ENCODE measurements around the gene PTDSS2.
A peak's percentile ranks its signal among the peaks of the same experiment; 100 is the strongest.
"Not testable (repeated sequence)": the region's sequence is repeated elsewhere in the genome, so short reads cannot be mapped to it uniquely, and the experiment has no call there.

PTDSS2 gene

GRCh38 chr11:465896-466530, 15.9 kb downstream of the PTDSS2 start:
- no peak overlapping the region for H3K4me3 ChIP-seq (ENCODE audit: insufficient read depth in 1 of 2, low read depth in 1 of 2, low read length in 2 of 2)
- H3K79me1 ChIP-seq (replicated peaks; ENCODE audit: low read length, poor library complexity, severe bottlenecking): peaks cover 26% of the 10 kb centered on the region
- H2BK15ac ChIP-seq (ENCODE audit: low read depth, poor library complexity, severe bottlenecking): no peak overlapping the region
- no peak overlapping the region for H3K27ac ChIP-seq (ENCODE audit: low read length, poor library complexity, severe bottlenecking)
- H2AFZ ChIP-seq (ENCODE audit: low read depth, low read length): no peak overlapping the region
- no peak overlapping the region for H2BK12ac ChIP-seq (ENCODE audit: low read length in 2 of 2)
- no peak overlapping the region for H2BK120ac ChIP-seq (ENCODE audit: low read depth, low read length)
- H4K8ac ChIP-seq (ENCODE audit: low read length): no peak overlapping the region
- no peaks in the 10 kb centered on the region for H3K27me3 ChIP-seq (ENCODE audit: control insufficient read depth in 1 of 2, insufficient read depth in 1 of 2, low read length in 2 of 2)
- H3K36me3 ChIP-seq (ENCODE audit: control insufficient read depth in 1 of 2, insufficient read depth in 2 of 2, low read depth in 1 of 2, low read length in 2 of 2): peaks cover 19 to 28% of the 10 kb centered on the region in 2 experiments
- H3K23ac ChIP-seq (ENCODE audit: low read length in 2 of 2): no peak overlapping the region
- H3K4me2 ChIP-seq (ENCODE audit: low read length, poor library complexity, severe bottlenecking): no peak overlapping the region
- no peaks in the 10 kb centered on the region for H3K9me3 ChIP-seq (ENCODE audit: control insufficient read depth, low read length)
- H3K4ac ChIP-seq (ENCODE audit: low read depth in 1 of 2, low read length in 2 of 2): no peak overlapping the region
- no peak overlapping the region for H4K91ac ChIP-seq (ENCODE audit: low read length)
- no peak for DNase-seq
- no peak overlapping the region for H3K18ac ChIP-seq (ENCODE audit: low read depth in 1 of 2, low read length in 2 of 2)
- peaks cover 22% of the 10 kb centered on the region for H3K4me1 ChIP-seq (ENCODE audit: control insufficient read depth, insufficient read depth, low read depth, low read length)
- H2AK5ac ChIP-seq (ENCODE audit: low read length, severe bottlenecking): no peak overlapping the region
- no peak overlapping the region for H3K14ac ChIP-seq (ENCODE audit: low read length in 2 of 2)
- WGBS: 98% methylated on average over 8 of the region's 9 CpGs
- no peak overlapping the region for H3K9ac ChIP-seq (ENCODE audit: low read length)
- H2BK5ac ChIP-seq (ENCODE audit: low read depth, low read length, poor library complexity, severe bottlenecking): no peak overlapping the region

- Histone ChIP-seq H3K14ac (ENCODE audit: low read length in 2 of 2) (no peak overlapping the region), H2AFZ (ENCODE audit: low read depth, low read length) (no peak overlapping the region), H3K36me3 (ENCODE audit: control insufficient read depth in 1 of 2, insufficient read depth in 2 of 2, low read depth in 1 of 2, low read length in 2 of 2) (peaks cover 6 to 25% of the 10 kb centered on the region in 2 experiments), H4K91ac (ENCODE audit: low read length) (peak overlapping the region; percentile 80), H4K8ac (ENCODE audit: low read length) (no peak overlapping the region), H3K79me1 (replicated peaks; ENCODE audit: low read length, poor library complexity, severe bottlenecking) (peaks cover 29% of the 10 kb centered on the region), H3K23ac (ENCODE audit: low read length in 2 of 2) (no peak overlapping the region), H3K4me3 (ENCODE audit: insufficient read depth in 1 of 2, low read depth in 1 of 2, low read length in 2 of 2) (no peak overlapping the region), H2AK5ac (ENCODE audit: low read length, severe bottlenecking) (no peak overlapping the region), H3K27me3 (ENCODE audit: control insufficient read depth in 1 of 2, insufficient read depth in 1 of 2, low read length in 2 of 2) (no peaks in the 10 kb centered on the region), H3K4me2 (ENCODE audit: low read length, poor library complexity, severe bottlenecking) (no peak overlapping the region), H2BK120ac (ENCODE audit: low read depth, low read length) (no peak overlapping the region), H3K9ac (ENCODE audit: low read length) (no peak overlapping the region), H2BK12ac (ENCODE audit: low read length in 2 of 2) (no peak overlapping the region), H3K4me1 (ENCODE audit: control insufficient read depth, insufficient read depth, low read depth, low read length) (peaks cover 13% of the 10 kb centered on the region), H3K27ac (ENCODE audit: low read length, poor library complexity, severe bottlenecking) (no peak overlapping the region), H2BK5ac (ENCODE audit: low read depth, low read length, poor library complexity, severe bottlenecking) (no peak overlapping the region), H3K18ac (ENCODE audit: low read depth in 1 of 2, low read length in 2 of 2) (no peak overlapping the region), H3K9me3 (ENCODE audit: control insufficient read depth, low read length) (no peaks in the 10 kb centered on the region), H2BK15ac (ENCODE audit: low read depth, poor library complexity, severe bottlenecking) (no peak overlapping the region), H3K4ac (ENCODE audit: low read depth in 1 of 2, low read length in 2 of 2) (no peak overlapping the region)
- 96% methylated on average over 10 of the region's 12 CpGs for WGBS
- DNase-seq: no peak
These were observed 18.0 kb downstream of the PTDSS2 start for GRCh38 chr11:468036-468435.

GRCh38 chr11:468493-468892, 18.4 kb downstream of the PTDSS2 start:
- no peak overlapping the region for H3K27ac ChIP-seq (ENCODE audit: low read length, poor library complexity, severe bottlenecking)
- H2AFZ ChIP-seq (ENCODE audit: low read depth, low read length): no peak overlapping the region
- peak overlapping the region; percentile 9 to 71 for H3K18ac ChIP-seq (ENCODE audit: low read depth in 1 of 2, low read length in 2 of 2)
- H2BK120ac ChIP-seq (ENCODE audit: low read depth, low read length): peak overlapping the region; percentile 95
- peaks cover 13% of the 10 kb centered on the region for H3K4me1 ChIP-seq (ENCODE audit: control insufficient read depth, insufficient read depth, low read depth, low read length)
- DNase-seq: no peak
- H3K14ac ChIP-seq (ENCODE audit: low read length in 2 of 2): no peak overlapping the region
- H2BK12ac ChIP-seq (ENCODE audit: low read length in 2 of 2): peak overlapping the region in 1 of 2 experiments; percentile 33
- H3K4me3 ChIP-seq (ENCODE audit: insufficient read depth in 1 of 2, low read depth in 1 of 2, low read length in 2 of 2): no peak overlapping the region
- peaks cover 31% of the 10 kb centered on the region for H3K79me1 ChIP-seq (replicated peaks; ENCODE audit: low read length, poor library complexity, severe bottlenecking)
- H3K9ac ChIP-seq (ENCODE audit: low read length): peak overlapping the region; percentile 89
- H2AK5ac ChIP-seq (ENCODE audit: low read length, severe bottlenecking): peak overlapping the region; percentile 27
- peak overlapping the region in 1 of 2 experiments; percentile 54 for H3K4ac ChIP-seq (ENCODE audit: low read depth in 1 of 2, low read length in 2 of 2)
- H4K91ac ChIP-seq (ENCODE audit: low read length): peak overlapping the region; percentile 80
- H3K4me2 ChIP-seq (ENCODE audit: low read length, poor library complexity, severe bottlenecking): no peak overlapping the region
- peak overlapping the region; percentile 68 for H2BK15ac ChIP-seq (ENCODE audit: low read depth, poor library complexity, severe bottlenecking)
- H3K23ac ChIP-seq (ENCODE audit: low read length in 2 of 2): no peak overlapping the region
- no peaks in the 10 kb centered on the region for H3K9me3 ChIP-seq (ENCODE audit: control insufficient read depth, low read length)
- H3K36me3 ChIP-seq (ENCODE audit: control insufficient read depth in 1 of 2, insufficient read depth in 2 of 2, low read depth in 1 of 2, low read length in 2 of 2): peaks cover 6 to 29% of the 10 kb centered on the region in 2 experiments
- H3K27me3 ChIP-seq (ENCODE audit: control insufficient read depth in 1 of 2, insufficient read depth in 1 of 2, low read length in 2 of 2): no peaks in the 10 kb centered on the region
- 94% methylated on average over 6 of the region's 6 CpGs for WGBS
- peak overlapping the region; percentile 45 for H4K8ac ChIP-seq (ENCODE audit: low read length)
- no peak overlapping the region for H2BK5ac ChIP-seq (ENCODE audit: low read depth, low read length, poor library complexity, severe bottlenecking)

GRCh38 chr11:469026-469683, 19.1 kb downstream of the PTDSS2 start:
- H3K36me3 ChIP-seq (ENCODE audit: control insufficient read depth in 1 of 2, insufficient read depth in 2 of 2, low read depth in 1 of 2, low read length in 2 of 2): peaks cover 6 to 33% of the 10 kb centered on the region in 2 experiments
- peak overlapping the region; percentile 89 for H3K9ac ChIP-seq (ENCODE audit: low read length)
- H3K9me3 ChIP-seq (ENCODE audit: control insufficient read depth, low read length); H2BK5ac ChIP-seq (ENCODE audit: low read depth, low read length, poor library complexity, severe bottlenecking); H2BK15ac ChIP-seq (ENCODE audit: low read depth, poor library complexity, severe bottlenecking); DNase-seq; H2AFZ ChIP-seq (ENCODE audit: low read depth, low read length); H3K27me3 ChIP-seq (ENCODE audit: control insufficient read depth in 1 of 2, insufficient read depth in 1 of 2, low read length in 2 of 2): not testable (repeated sequence)
- H4K91ac ChIP-seq (ENCODE audit: low read length): peak overlapping the region; percentile 90
- H3K4ac ChIP-seq (ENCODE audit: low read depth in 1 of 2, low read length in 2 of 2): peak overlapping the region; percentile 94 to 96
- peak overlapping the region; percentile 1 for H3K4me2 ChIP-seq (ENCODE audit: low read length, poor library complexity, severe bottlenecking)
- H2AK5ac ChIP-seq (ENCODE audit: low read length, severe bottlenecking): peak overlapping the region; percentile 33
- peak overlapping the region in 1 of 2 experiments; percentile 96 for H3K14ac ChIP-seq (ENCODE audit: low read length in 2 of 2)
- H3K23ac ChIP-seq (ENCODE audit: low read length in 2 of 2): peak overlapping the region in 1 of 2 experiments; percentile 75
- H3K79me1 ChIP-seq (replicated peaks; ENCODE audit: low read length, poor library complexity, severe bottlenecking): peaks cover 36% of the 10 kb centered on the region
- peak overlapping the region in 1 of 2 experiments; percentile 64 for H3K4me3 ChIP-seq (ENCODE audit: insufficient read depth in 1 of 2, low read depth in 1 of 2, low read length in 2 of 2)
- H3K27ac ChIP-seq (ENCODE audit: low read length, poor library complexity, severe bottlenecking): peak overlapping the region; percentile 8
- WGBS: 84% methylated on average over 19 of the region's 19 CpGs
- peaks cover 13% of the 10 kb centered on the region for H3K4me1 ChIP-seq (ENCODE audit: control insufficient read depth, insufficient read depth, low read depth, low read length)
- H2BK120ac ChIP-seq (ENCODE audit: low read depth, low read length): peak overlapping the region; percentile 56
- H2BK12ac ChIP-seq (ENCODE audit: low read length in 2 of 2): peak overlapping the region in 1 of 2 experiments; percentile 29
- peak overlapping the region; percentile 74 to 99 for H3K18ac ChIP-seq (ENCODE audit: low read depth in 1 of 2, low read length in 2 of 2)
- H4K8ac ChIP-seq (ENCODE audit: low read length): peak overlapping the region; percentile 93
